ENCODE results near the gene PRDM7.
"Not testable (repeated sequence)": the region's sequence is repeated elsewhere in the genome, so short reads cannot be mapped to it uniquely, and the experiment has no call there.

Gene PRDM7

DNA sequence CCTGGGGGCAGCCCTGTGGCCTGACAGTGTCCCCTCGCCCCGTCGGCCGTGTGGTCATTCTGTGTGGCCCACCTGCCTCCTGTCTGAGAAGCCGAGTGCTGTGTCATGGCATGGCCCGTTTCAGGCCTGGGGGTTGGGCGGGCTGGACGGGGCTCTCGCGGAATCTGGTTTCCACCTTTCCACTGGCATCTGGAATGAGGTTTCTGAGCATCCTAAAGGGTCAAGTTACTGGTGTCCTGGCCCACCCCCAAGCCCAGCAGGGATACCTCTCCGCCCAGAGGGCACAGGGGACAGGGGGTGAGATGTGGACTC, 65.7 kb downstream of the PRDM7 start:
- no peak for DNase-seq

- no peak for DNase-seq
Observed at GRCh38 chr16:90010676-90011507, 66.2 kb downstream of the PRDM7 start.

DNA sequence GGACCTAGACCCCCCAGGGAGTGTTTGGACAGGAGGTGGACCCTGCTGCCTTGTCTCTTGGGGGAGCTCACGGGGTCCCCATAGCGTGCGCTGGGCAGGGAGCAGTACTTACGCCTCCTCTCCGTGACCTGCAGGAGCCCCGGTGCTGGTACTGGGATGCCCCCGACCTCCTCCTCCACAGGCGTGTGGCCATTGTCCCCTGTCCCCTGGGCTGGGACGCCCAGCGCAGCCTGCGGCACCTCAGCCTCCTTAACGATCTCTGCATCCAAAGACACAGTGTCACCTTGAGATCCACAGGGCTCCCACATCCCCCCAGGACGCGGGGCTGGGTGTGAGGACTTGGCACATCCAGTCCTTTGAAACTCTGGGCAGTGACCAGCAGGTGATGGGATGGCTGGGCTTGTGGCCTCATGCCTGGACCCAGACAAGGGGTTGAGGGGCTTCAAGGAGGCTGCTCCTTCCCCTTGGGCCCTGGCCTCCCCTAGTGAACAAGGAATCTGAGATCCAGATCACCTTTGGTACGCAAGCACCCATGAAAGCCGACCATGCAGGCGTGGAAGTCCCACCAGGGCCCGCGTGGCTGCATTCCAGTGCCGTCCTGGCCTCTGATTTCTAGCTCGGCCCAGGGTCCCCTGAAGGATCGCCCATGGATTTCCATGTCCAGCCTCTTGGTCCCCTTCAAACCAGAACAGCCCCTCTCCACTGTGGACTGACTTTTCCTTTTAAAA, 67.8 kb downstream of the PRDM7 start:
- DNase-seq = no peak

DNA sequence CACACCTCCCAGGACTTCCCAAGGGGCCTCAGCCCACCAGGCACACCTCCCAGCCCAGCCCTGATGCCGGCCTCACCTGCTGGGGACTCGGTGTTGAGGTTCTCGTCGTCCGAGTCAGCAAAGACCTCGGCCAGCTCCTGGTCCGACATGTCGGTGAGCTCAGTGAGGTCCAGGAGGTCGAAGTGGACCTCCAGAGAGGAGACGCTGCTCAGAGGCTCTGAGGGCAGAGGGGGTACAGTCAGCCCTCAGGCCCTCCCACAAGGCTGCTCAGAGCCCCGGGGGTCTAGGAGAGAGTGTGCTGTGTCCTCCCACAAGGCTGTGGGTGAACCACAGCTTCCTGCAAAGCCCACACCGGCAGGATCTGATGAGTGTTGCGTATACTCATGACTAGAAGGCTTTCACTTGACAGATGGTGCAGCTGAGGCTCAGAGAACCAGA, 68.4 kb downstream of the PRDM7 start:
- DNase-seq = no peak

DNA sequence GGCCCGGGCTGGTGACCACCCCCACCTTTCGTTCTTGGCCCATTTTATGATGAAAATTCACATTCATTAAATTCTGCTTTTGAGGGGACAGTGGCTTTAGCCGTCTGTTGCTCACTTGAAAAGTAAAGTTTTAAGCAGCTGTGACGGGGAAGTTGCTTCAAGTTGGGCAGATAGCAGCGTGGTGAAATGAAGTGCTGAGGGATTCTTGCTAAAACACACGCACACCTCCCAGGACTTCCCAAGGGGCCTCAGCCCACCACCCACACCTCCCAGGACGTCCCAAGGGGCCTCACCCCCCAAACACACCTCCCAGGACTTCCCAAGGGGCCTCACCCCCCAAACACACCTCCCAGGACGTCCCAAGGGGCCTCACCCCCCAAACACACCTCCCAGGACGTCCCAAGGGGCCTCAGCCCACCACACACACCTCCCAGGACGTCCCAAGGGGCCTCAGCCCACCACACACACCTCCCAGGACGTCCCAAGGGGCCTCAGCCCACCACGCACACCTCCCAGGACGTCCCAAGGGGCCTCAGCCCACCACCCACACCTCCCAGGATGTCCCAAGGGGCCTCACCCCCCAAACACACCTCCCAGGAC, 69.4 kb downstream of the PRDM7 start:
- not testable (repeated sequence) for DNase-seq

GRCh38 chr16:90007015-90007414, 70.1 kb downstream of the PRDM7 start:
- DNase-seq = no peak

Measured in fibroblast of skin of right biceps (primary cell).